Activated T-helper 9 cell treated with anti-CD3 and anti-CD28 coated beads, Interleukin-2, amount 50 U/mL, for 16 hours (primary cell): Measurements from ENCODE around the gene TRIM36.

ENCODE experiments used
- DNase-seq: peaks from one replicate; pipeline ENCODE4 v3.0.0-alpha.2; 2020; ENCODE audit warnings: low read depth

TRIM36 gene

GRCh38 chr5:115169487-115170133 is at the start of gene TRIM36:
Gene TRIM36 (minus strand): TSS chr5:115169908. CDS start chr5:115169634, 274 bp downstream.
- peak; percentile 83 for DNase-seq

GRCh38 chr5:115214541-115214940 is 44.8 kb upstream of the TRIM36 start:
- no peak for DNase-seq

GRCh38 chr5:115209279-115209678 is 39.6 kb upstream of the TRIM36 start:
- no peak for DNase-seq

GRCh38 chr5:115202952-115203351 is 33.2 kb upstream of the TRIM36 start:
- no peak for DNase-seq

- no peak for DNase-seq
These were observed 26.5 kb upstream of the TRIM36 start for GRCh38 chr5:115196161-115196560.

GRCh38 chr5:115194676-115195075 is 25.0 kb upstream of the TRIM36 start:
- no peak for DNase-seq

- DNase-seq: no peak
These were observed 23.6 kb upstream of the TRIM36 start for GRCh38 chr5:115193295-115193694.

GRCh38 chr5:115192098-115192497 is 22.4 kb upstream of the TRIM36 start:
- DNase-seq: no peak

- no peak for DNase-seq
These were observed 21.8 kb upstream of the TRIM36 start for GRCh38 chr5:115191474-115192031.

- DNase-seq: no peak
These were observed 20.7 kb upstream of the TRIM36 start for GRCh38 chr5:115190388-115190787.

GRCh38 chr5:115189866-115190265 is 20.2 kb upstream of the TRIM36 start:
- no peak for DNase-seq

- DNase-seq: no peak
These were observed 17.1 kb upstream of the TRIM36 start for GRCh38 chr5:115186794-115187193.

GRCh38 chr5:115184770-115185169 is 15.1 kb upstream of the TRIM36 start:
- no peak for DNase-seq

GRCh38 chr5:115181757-115182156 is 12.0 kb upstream of the TRIM36 start:
- DNase-seq: no peak

GRCh38 chr5:115180165-115180709 is 10.5 kb upstream of the TRIM36 start:
- no peak for DNase-seq

GRCh38 chr5:115179394-115180164 is 9.9 kb upstream of the TRIM36 start:
- no peak for DNase-seq

GRCh38 chr5:115179030-115179393 is 9.3 kb upstream of the TRIM36 start:
- no peak for DNase-seq

GRCh38 chr5:115170929-115171510 is 1.3 kb upstream of the TRIM36 start:
- DNase-seq: no peak

GRCh38 chr5:115170134-115170928 is 623 bp upstream of the TRIM36 start:
- no peak for DNase-seq

- no peak for DNase-seq
These were observed 750 bp downstream of the TRIM36 start for GRCh38 chr5:115168829-115169486.

GRCh38 chr5:115166744-115167393 is 2.8 kb downstream of the TRIM36 start:
- DNase-seq: no peak
